NB4 (cell line): ENCODE data around the gene OMA1.

ENCODE experiments used
- DNase-seq: peaks from one replicate; pipeline ENCODE4 v3.0.0; 2010; ENCODE audit warnings: low read depth
- H3K4me3 ChIP-seq: one replicate; pipeline ENCODE4 v1.5.1; 2011; ENCODE audit warnings: mild to moderate bottlenecking, low read depth, low read length, moderate library complexity
- CTCF ChIP-seq: IDR thresholded peaks from one replicate; pipeline ENCODE4 v1.5.1; 2012; ENCODE audit warnings: low read depth, low read length
- MYC ChIP-seq: IDR thresholded peaks from 2 replicates; pipeline ENCODE4 v1.6.1; 2011; ENCODE audit warnings: low read depth, low read length
- POLR2A ChIP-seq: IDR thresholded peaks from 2 replicates; pipeline ENCODE4 v1.6.1; 2011; ENCODE audit warnings: mild to moderate bottlenecking; ENCODE audit not compliant: insufficient read length; ENCODE audit errors: extremely low read depth
- TF ChIP-seq, protein P1 (sequence below): IDR thresholded peaks from 2 replicates; pipeline ENCODE4 v1.6.1; 2011; ENCODE audit warnings: low read depth, low read length

Gene OMA1

GRCh38 chr1:58436615-58437297 is 109.8 kb downstream of the OMA1 start:
- no peak overlapping the region for H3K4me3 ChIP-seq
- no peak for DNase-seq
- TF ChIP-seq, protein P1, sequence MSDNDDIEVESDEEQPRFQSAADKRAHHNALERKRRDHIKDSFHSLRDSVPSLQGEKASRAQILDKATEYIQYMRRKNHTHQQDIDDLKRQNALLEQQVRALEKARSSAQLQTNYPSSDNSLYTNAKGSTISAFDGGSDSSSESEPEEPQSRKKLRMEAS, result no peak
- no peak for TF ChIP-seq CTCF
- no peak for TF ChIP-seq POLR2A
- no peak for TF ChIP-seq MYC

- H3K4me3 ChIP-seq, result no peak overlapping the region
- no peak for DNase-seq
- TF ChIP-seq, protein P1, result no peak
- TF ChIP-seq CTCF, result no peak
- no peak for TF ChIP-seq MYC
- no peak for TF ChIP-seq POLR2A
These were observed 111.2 kb downstream of the OMA1 start for GRCh38 chr1:58435376-58435775.

DNA sequence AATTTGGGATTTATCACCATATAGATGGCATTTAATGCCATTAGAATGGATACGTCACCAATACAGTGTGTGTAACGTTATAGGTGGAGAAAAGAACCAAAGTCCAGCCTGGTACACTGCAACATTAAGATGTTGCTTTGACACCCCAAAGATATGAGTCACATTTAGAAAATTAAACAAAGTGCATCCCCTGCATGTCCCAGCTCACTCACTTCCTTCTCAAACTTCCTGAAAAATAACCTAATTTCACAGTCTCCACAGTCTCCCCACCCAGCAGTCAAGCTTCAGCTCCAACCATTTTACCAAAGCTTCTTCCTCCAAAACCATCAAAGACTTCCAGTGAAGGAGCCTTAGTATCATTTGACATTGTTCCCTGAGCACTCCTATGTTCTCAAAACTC is 111.9 kb downstream of the OMA1 start:
- TF ChIP-seq CTCF (no peak), POLR2A (no peak), MYC (no peak)
- TF ChIP-seq, protein P1, result no peak
- DNase-seq, result no peak
- H3K4me3 ChIP-seq, result no peak overlapping the region

DNA sequence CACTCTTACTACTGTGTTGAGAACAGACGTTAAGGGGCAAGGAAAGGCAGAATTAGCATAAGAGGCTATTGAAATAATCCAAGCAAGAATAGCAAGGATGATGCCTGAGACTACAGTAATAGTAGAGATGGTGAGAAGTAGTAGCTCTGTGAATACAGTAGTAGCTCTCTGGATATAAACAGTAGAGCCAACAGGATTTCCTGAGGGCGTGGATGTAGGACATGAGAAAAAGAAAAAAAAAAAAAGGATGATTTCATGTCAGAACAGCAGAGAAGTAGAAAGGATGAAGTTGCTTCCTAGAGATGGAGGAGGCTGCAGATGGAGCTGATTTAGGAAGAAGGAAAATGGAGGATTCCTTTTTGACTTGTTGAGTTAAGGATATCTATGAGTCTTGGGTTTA is 112.3 kb downstream of the OMA1 start:
- no peak overlapping the region for H3K4me3 ChIP-seq
- TF ChIP-seq POLR2A, result no peak
- no peak for TF ChIP-seq MYC
- no peak for TF ChIP-seq CTCF
- TF ChIP-seq, protein P1, result no peak
- no peak for DNase-seq

GRCh38 chr1:58432851-58433668 is 113.5 kb downstream of the OMA1 start:
- DNase-seq, result no peak
- no peak overlapping the region for H3K4me3 ChIP-seq
- TF ChIP-seq, protein P1, result no peak
- TF ChIP-seq MYC (no peak), POLR2A (no peak), CTCF (no peak)
